SIG-M5 treated with dmso at 0.1 percent for 504 hours (cell line): ENCODE measurements around the gene ASXL1.

ENCODE experiments used
- DNase-seq: peaks from one replicate; lab custom pipeline; 2025; ENCODE audit not compliant: unreplicated experiment; lab: John Stamatoyannopoulos, UW

Gene ASXL1

DNA sequence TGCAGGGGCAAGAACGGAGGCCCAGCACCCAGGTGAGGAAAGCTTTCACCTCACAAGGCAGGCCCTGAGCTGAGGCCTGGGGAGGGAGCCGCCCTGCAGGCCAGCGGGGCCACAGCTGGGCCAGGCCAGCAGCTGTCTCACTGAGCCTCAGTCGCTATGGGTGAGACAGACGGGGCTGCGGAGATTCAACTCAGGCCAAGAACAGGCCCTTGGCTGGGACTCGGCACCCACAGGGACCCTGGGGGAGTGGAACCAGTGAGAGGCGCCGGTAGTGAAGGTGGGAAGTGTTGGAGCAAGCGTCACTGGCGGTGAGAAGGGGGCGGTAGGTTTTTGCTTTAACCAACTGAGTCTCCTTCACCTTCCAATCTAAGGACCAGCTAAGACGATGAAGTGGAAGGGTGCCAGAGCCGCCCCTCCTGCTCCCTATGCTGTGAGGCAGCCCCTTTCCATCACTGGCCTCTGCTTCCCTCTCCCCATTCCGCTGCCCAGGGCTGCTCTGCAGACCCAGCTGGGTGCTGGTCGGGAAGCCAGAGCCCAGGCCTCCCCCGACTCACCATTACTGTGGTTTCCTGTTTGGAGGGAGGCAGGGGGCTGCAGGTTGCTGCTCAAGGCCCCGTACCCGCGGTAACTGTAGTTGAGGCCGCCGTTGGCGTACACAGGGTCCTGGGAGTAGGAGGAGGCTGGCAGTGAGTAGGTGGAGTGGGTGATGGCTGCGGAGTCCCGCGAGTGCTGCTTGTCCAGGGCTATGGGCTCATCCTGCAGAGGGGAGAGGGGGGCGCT lies 93.7 kb downstream of the ASXL1 start:
- no peak for DNase-seq

DNA sequence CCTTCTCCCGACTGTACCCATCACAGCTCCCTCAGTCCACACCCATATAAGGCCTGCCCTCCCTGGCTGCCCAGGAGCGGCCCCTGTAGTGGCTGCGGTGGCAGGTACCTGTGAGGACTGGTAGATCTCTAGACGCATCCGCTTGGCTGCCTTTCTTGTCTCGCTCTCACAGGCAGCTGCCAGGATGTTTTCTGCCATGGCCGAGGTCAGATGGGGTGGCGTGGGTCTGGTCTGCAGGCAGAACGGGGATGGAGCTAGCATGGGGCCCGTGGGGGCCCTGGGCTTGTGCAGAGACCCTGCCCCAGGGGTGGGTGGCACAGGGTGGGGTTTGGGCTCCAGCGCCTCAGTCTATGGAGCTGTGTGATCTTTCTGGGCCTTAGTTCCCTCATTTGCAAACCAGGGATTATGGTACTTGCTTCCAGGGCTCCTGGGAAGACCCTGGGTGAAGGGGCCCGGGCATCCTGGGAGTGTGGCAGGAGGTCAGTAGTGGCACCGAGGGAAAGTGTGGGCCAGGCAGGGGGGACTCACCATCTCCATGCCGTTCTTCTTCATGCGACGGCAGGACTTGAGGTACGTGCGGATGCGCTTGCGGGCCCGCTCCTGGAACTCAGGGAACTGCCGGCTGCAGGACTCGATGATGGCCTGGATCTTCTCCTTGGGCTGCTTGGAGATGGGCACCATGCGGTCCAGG lies 94.8 kb downstream of the ASXL1 start:
- no peak for DNase-seq

DNA sequence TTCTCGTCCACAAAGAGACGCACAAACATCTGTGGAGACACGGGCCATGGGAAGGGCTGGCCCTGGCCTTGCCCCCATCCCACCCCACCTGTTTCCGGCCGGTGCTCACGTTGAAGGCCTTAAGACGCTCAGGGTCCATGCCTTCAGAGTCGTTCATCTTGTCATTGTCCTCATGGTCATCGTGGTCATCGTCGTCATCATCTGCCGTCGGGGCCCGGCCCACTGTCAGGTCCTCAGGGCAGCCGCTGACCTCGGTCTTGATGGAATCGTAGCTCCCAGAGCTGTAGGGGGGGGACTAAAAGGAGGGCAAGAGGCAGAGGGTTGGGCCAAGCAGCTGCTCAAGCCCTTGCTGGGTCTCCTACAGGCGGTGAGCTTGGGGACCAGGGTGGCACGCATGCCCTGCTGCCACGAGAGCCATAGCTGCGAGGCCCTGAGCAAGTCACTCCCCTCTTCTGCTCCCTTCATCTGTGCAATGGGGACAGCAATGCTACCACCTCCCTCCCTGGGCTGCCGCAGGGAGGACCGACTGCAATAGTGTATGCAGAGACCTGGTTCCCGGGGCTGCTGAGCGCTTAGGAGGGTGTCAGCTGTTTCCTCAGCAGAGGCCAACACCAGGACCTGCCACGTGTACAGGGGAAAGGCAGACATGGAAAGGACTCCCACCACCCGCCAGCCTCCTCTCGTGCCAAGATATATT lies 95.5 kb downstream of the ASXL1 start:
- DNase-seq: no peak

DNA sequence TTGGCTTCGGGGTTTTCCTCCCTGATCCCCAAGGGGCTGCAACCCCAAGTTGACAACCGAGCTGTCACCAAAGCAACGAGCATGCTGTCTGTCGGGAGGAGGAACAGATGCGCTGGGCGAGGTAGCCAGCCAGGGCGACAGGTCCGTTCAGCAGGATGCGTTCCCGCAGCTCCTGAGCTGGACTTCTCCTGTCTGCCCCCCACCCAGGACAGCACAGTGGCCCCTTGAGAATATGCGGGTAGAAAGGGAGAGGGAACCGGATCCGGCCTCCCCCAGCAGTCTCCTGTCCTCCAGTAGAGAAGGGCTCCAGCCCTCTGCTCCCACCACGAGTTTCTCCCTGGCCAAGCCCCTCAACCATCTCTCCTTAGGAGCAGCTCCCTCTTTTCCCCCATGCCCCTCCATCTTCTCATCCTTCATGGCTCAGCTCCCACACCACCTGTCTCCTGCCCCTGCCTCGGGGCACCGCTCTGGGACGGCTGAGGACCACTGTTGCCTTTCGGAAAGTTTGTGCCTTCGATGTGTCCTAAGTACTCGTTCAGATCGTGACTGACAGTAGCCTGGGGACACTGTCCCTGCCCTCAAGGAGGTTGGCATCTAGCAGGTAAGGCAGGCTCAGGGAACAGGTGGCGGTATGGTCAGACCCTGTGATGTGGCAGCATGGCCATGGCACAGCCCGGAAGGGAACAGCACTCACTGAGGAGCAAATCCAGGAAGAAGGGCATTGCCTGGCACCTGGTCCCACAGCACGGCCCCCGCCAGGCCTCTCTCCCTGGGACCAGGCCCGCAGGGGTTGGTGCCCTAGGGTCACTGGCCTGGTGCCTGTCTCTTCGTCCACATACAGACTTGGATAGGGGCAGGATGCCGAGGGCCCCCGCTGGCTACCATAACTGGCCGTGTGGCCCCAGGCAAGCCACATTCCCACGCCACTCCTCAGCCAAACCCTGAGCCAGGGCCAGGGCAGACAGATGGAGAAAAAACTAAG lies 96.3 kb downstream of the ASXL1 start:
- no peak for DNase-seq

- no peak for DNase-seq
Measured at GRCh38 chr20:32455171-32455900, 97.2 kb downstream of the ASXL1 start.

GRCh38 chr20:32455901-32456701 lies 98.0 kb downstream of the ASXL1 start:
- DNase-seq: no peak

DNA sequence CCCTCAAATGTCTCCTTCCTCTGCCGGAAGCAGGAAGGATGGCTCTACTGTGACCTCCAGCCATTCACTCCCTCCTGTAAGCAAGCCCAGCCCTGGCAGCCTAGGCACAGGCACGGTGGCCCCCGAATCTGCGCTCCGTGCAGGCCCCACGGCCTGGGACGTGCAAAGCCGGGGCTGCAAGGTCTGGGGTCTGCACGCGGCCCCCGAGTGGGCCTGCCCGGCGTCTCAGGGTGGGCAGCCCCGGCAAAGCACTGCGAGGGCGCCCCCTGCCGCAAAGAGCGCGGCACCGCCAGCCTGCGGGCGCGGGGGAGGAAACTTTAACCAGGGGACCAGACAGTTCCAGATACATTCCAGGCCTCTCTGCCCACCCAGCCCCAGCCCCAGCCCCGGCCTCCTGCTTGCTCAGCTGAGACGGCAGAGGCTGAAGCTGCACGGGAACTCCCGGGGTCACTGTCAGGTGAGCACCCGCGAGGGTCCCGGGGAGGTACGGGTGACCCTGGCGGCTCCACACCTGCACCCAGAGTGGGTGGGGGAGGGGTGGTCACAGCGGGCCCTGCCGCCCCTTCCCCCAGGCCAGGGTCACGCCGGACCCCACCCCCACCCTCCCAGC lies 98.8 kb downstream of the ASXL1 start:
- no peak for DNase-seq

- no peak for DNase-seq
Measured at GRCh38 chr20:32457479-32457986, 99.4 kb downstream of the ASXL1 start.

DNA sequence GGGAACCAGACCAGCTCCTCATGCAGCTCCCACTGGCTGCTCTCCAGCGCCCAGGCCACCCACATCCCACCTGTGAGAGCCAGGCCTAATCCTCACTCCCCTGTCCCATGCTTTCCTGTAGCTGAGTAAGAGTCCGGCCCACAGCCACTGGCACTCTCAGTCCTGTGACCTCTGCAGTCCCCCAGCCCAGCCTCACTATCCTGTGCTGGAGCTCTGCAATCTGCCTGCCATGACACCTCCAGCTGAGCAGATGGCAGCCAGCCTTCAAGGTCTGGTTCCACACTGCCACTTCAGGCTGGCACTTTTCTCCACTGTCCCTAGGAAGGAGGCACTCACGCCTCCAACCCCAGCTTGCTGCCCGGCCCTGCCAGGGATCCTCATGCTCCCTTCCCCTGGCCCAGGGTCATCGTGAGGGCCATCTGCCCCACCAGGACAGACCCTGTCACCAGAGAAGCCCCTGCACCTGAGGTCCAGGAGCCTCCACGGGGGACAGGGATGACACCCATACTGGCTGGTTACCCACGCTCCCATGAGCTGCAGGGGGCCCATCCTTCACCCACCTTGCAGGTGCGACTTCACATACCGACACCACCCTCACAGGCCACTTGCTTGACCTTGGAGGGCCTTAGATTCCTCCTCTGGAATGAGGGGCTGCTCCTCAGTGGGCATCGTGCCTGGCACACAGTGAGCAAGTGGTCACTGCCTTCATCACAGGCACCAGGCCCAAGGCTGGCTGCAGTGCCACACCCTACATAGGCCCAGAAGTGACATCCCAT lies 100.1 kb downstream of the ASXL1 start:
- no peak for DNase-seq

GRCh38 chr20:32458837-32459220 lies 100.7 kb downstream of the ASXL1 start:
- no peak for DNase-seq

DNA sequence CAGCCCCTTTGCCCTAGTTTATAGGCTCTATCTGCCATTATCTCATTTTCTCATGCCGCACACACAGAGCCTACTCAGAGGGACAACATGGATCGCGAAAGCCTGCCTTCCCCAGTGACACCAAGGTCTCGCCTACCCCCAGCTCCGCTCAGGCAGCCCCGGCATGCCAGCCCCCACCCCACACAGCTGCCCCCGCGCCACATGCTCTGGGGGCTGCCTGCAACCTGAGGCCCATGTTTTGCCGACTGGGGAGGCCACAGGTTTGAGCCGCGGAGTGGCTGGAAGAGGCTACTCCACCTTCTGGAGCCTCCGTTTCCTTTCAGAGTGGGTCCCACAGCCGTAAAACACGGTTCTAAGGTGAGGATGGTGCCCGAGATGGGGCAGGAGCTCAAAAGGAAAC lies 102.1 kb downstream of the ASXL1 start:
- no peak for DNase-seq

DNA sequence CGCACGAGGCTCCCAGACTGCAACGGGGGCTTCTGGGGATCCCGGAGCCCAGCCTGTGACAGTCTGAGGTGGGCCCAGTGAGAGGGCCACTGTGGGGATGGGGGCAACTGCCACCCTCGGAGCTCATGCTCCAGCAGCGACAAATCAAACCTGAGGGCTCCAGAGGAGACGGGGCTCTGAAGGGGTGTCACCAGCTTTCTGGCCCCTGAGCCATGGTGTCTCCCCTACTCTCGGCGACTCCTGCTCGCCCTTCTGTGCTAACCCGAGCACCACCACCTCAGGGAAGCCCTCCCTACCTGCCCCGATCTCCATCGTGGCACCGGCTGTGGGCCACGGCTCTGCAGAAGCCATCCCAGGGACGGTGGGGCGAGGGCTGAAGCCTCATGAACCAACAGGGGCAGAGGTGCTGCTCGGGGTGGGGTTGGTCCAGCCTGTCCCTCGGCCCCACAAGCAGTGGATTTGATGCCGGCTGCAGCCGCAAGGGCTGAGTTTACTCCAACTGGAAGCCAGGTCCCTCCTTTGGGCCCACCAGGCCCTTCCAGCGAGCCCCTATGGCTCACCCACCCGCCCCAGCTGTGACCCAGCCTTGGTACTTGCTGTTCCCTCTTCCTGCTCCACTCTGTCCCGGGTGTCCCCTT lies 102.7 kb downstream of the ASXL1 start:
- DNase-seq: no peak

DNA sequence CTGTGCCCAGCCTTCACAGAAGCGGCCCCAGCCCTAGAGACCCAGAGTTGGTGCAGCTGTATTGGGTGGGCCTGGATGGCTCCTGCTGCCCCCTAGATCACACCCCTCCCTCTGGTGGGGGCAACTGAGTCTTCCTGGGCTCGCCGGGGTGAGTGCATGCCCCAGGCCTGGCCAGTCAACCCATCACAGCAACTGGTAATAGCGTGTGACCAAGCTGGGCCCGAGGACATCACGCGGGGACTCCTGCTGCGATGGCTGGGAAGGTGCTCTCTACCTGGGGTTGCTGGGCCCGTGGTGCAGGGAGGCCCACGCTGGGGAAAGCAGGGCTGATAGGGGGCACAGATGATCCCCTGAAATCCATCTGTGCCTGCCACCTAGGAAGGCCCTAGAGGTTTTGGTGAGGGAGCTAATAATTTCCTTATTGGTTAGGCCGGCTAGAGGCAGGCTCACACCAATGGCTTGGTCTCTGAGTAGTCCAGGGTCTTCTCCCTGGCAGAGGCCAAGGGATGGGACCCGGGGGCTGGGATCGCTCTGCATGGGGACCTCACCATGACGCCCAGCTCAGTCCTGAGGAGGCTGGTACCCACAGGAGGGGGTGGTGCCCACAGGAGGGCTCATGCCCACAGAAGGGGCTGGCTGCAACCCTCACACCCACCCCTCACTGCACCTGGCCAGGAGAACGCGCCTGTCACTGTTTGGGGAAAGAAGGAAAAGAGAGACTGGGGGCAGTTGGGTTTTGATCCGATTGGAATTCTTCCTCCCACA lies 103.9 kb downstream of the ASXL1 start:
- no peak for DNase-seq

GRCh38 chr20:32462900-32463641 lies 104.9 kb downstream of the ASXL1 start:
- no peak for DNase-seq

DNA sequence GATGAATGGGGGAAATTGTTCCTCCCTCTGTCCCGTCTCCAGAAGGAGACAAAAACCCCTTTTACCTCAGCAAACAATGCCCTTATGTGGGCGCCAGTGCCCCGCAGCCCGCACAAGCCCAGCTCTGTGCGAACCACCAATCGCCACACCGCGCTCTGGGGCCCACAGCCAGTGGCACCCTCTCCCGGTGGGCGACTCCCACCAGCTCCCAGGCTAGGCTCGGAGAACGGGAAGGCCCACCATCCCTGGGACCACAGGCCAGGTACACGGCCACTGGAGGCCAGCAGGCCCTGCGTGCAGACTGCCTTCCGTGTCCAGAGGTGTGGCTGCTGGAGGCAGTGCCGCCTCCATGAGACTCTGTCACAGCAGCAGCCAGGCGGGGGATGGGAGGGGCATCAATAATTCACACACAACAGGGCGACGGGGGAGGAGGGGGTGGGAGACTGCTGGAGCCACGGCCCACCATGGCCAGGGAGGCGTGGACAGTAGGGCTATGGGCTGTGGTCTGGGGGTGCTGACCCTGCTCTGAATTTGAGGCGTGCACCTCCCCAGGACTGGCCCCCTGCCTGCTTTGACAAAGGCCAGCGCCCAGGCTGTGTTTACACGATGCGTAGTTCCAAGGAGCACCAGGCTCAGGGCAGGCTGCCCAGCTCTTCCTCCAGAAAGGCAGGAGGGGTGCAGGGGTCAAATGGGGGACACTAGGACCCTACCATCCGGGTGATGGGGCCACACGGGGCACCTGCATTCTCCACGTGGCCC lies 105.7 kb downstream of the ASXL1 start:
- DNase-seq: no peak
